ENCODE results near the gene PRKD2. TPM values are rescaled to one million over a fixed set of nuclear protein-coding genes. Genes with fewer than 3 reads are reported as not detected.

Gene PRKD2
- total and polyA plus RNA-seq, 2 of the 8 experiments (the other 6 are each of a cell fraction or from before 2014, with no cell fraction given) = 24.4 to 63.8 TPM

DNA sequence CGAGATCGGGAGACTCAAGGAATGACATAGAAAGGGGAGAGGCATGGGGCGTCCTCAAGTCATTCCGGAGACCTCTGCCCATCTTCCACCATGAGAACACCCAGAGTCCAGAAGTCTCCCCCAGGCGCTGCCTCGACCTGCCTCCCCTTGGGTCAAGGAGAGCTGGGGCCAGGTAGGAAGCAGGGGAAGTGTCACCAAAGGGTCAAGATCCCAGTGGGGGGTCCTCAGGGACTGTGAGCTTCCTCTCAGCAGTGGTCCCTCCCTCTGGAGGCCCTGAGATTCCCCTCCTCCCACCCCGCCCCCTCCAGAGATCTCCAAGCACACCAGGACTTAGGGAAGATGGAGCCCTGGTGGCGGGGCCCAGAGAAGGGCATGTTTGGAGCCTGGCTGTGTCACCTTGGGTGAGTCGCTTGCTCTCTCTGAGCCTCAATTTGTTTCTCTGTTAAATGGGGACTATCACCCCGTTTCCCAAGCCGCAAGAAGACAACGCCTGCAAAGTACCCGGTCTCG lies 56.9 kb downstream of the PRKD2 start (continued):
- no peak for TF ChIP-seq RNF2 (IDR thresholded peaks at IDR 0.05; ENCODE audit: borderline replicate concordance, low read depth, low read length, missing control alignments, poor library complexity, severe bottlenecking)
- peak; percentile 11; the same call in 1 of the 2 replicates for TF ChIP-seq RBBP5 (IDR thresholded peaks at IDR 0.05; ENCODE audit: borderline replicate concordance, low read depth, low read length)

All from H1 (cell line).